CD14-positive monocyte (primary cell): Measurements from ENCODE around the gene FCER1A. TPM values are rescaled to one million over a fixed set of nuclear protein-coding genes. Genes with fewer than 3 reads are reported as not detected.
A peak's percentile ranks its signal among the peaks of the same experiment; 100 is the strongest.
"Not testable (repeated sequence)": the region's sequence is repeated elsewhere in the genome, so short reads cannot be mapped to it uniquely, and the experiment has no call there.

Experiments
- DNase-seq, 3 donors: peaks; one replicate each; pipeline ENCODE4 v3.0.0-alpha.2; 2011 to 2022
- H2AFZ ChIP-seq: 2 replicates; pipeline ENCODE4 v1.6.0; 2012; ENCODE audit warnings: mild to moderate bottlenecking, low read depth, low read length, inconsistent platforms; ENCODE audit not compliant: insufficient read depth, poor library complexity, severe bottlenecking
- H3K27ac ChIP-seq, 2 donors: 1 replicate in 1 of 2; 2 replicates in 1 of 2; pipeline ENCODE4 v1.5.1; 2012 to 2013; ENCODE audit warnings: low read length in 2 of 2, control low read depth in 1 of 2, inconsistent platforms in 1 of 2, low read depth in 1 of 2, mild to moderate bottlenecking in 1 of 2
- H3K27me3 ChIP-seq, 2 donors: one replicate each; pipeline versions ENCODE4 v1.6.0 to v1.6.1; 2011 to 2013; ENCODE audit warnings: low read length in 2 of 2; ENCODE audit not compliant: control insufficient read depth in 2 of 2, insufficient read depth in 2 of 2
- H3K36me3 ChIP-seq, 2 donors: replicated peaks in 1 of 2; 1 replicate in 1 of 2; 2 replicates in 1 of 2; pipeline versions ENCODE4 v1.5.1 to v1.6.1; 2012 to 2013; ENCODE audit warnings: low read length in 2 of 2, control low read depth in 1 of 2, inconsistent platforms in 1 of 2, mild to moderate bottlenecking in 1 of 2; ENCODE audit not compliant: insufficient read depth in 2 of 2, control insufficient read depth in 1 of 2
- H3K4me1 ChIP-seq, 2 donors: 1 replicate in 1 of 2; 2 replicates in 1 of 2; pipeline versions ENCODE4 v1.5.1 to v1.6.1; 2012 to 2013; ENCODE audit warnings: low read length in 2 of 2, control low read depth in 1 of 2, inconsistent platforms in 1 of 2, mild to moderate bottlenecking in 1 of 2, moderate library complexity in 1 of 2; ENCODE audit not compliant: insufficient read depth in 2 of 2, control insufficient read depth in 1 of 2
- H3K4me2 ChIP-seq: replicated peaks from 2 replicates; pipeline ENCODE3; 2012; ENCODE audit warnings: low read length, moderate library complexity, mild to moderate bottlenecking; ENCODE audit not compliant: poor library complexity, severe bottlenecking; ENCODE audit errors: extremely low read depth
- H3K4me3 ChIP-seq, 3 experiments: fragments of 200-600 bp in 1 of 3; sonication (generic) in 1 of 3; replicated peaks in 1 of 3; 1 replicate in 2 of 3; 2 replicates in 1 of 3; pipeline ENCODE4 v1.5.1; 2011 to 2013; ENCODE audit warnings: low read length in 3 of 3, mild to moderate bottlenecking in 3 of 3, control low read depth in 2 of 3, low read depth in 2 of 3, inconsistent platforms in 1 of 3, moderate library complexity in 1 of 3
- H3K79me2 ChIP-seq: 2 replicates; pipeline ENCODE4 v1.6.0; 2012; ENCODE audit warnings: mild to moderate bottlenecking, control low read depth, inconsistent platforms, low read length, moderate library complexity; ENCODE audit not compliant: insufficient read depth
- H3K9ac ChIP-seq: 2 replicates; pipeline ENCODE4 v1.6.0; 2017; ENCODE audit warnings: low read length, mild to moderate bottlenecking; ENCODE audit not compliant: insufficient read depth, poor library complexity, severe bottlenecking
- H3K9me3 ChIP-seq, 2 donors: replicated peaks in 1 of 2; 1 replicate in 1 of 2; 2 replicates in 1 of 2; pipeline versions ENCODE4 v1.5.1 to v1.6.1; 2012 to 2013; ENCODE audit warnings: low read length in 2 of 2, control low read depth in 1 of 2; ENCODE audit not compliant: control insufficient read depth in 1 of 2, insufficient read depth in 1 of 2
- H4K20me1 ChIP-seq: 2 replicates; pipeline ENCODE4 v1.6.0; 2012; ENCODE audit warnings: mild to moderate bottlenecking, low read length, control low read depth, moderate library complexity; ENCODE audit not compliant: insufficient read depth
- H3K27ac Mint-ChIP-seq, 7 donors: one replicate each; pipeline ENCODE4 v1.8.0; 2020; ENCODE audit warnings: mild to moderate bottlenecking in 7 of 7, mixed read lengths in 7 of 7, moderate library complexity in 6 of 7, inconsistent platforms in 2 of 7
- H3K27me3 Mint-ChIP-seq, 3 donors: one replicate each; pipeline ENCODE4 v1.8.0; 2021 to 2022; ENCODE audit warnings: low read depth in 3 of 3, mild to moderate bottlenecking in 3 of 3, mixed read lengths in 3 of 3, moderate library complexity in 3 of 3, inconsistent platforms in 1 of 3
- H3K36me3 Mint-ChIP-seq, 2 donors: one replicate each; pipeline ENCODE4 v1.8.0; 2020; ENCODE audit warnings: mixed read lengths in 2 of 2, inconsistent platforms in 1 of 2, mild to moderate bottlenecking in 1 of 2
- H3K4me1 Mint-ChIP-seq: one replicate; pipeline ENCODE4 v1.8.0; 2020; ENCODE audit warnings: mild to moderate bottlenecking, mixed read lengths
- H3K4me3 Mint-ChIP-seq, 2 donors: one replicate each; pipeline ENCODE4 v1.8.0; 2020; ENCODE audit warnings: mild to moderate bottlenecking in 2 of 2, mixed read lengths in 2 of 2, moderate library complexity in 1 of 2
- H3K9me3 Mint-ChIP-seq, 7 donors: one replicate each; pipeline ENCODE4 v1.8.0; 2020 to 2022; ENCODE audit warnings: mixed read lengths in 7 of 7, mild to moderate bottlenecking in 6 of 7, moderate library complexity in 6 of 7, inconsistent platforms in 2 of 7
- WGBS: methylation state at CpG from one replicate; pipeline ENCODE4 v1.1.5; 2013; ENCODE audit warnings: missing lambda C conversion rate; ENCODE audit not compliant: insufficient coverage; 5-methylcytosine and 5-hydroxymethylcytosine counted together
- intact Hi-C, 2 donors: fragments of 100-400 bp; cut with micrococcal nuclease; formaldehyde crosslinking; loops; one replicate each; pipeline versions ENCODE4 v1.15.0 to v1.15.1; 2023
- polyA plus RNA-seq, 3 donors: library from polyadenylated mRNA; depleted of rRNA in 1 of 3; unstranded in 2 of 3; stranded (reverse) in 1 of 3; fragments of 300-500 nt in 2 of 3; fragments of >200 nt in 1 of 3; fragmentation: Illumina TruSeq in 2 of 3; gene quantifications; 1 replicate in 2 of 3; 2 replicates in 1 of 3; pipeline ENCODE4 v1.2.3, GENCODE V29; 2012 to 2021
- TF ChIP-seq, protein P1 (sequence below): fragments of 200-600 bp; IDR thresholded peaks from one replicate; pipeline ENCODE4 v1.8.0; 2022; ENCODE audit warnings: antibody characterized with exemption, mild to moderate bottlenecking

The FCER1A gene
- polyA plus RNA-seq, 3 donors, result 8.4 to 29.6 (median 11.8) TPM

DNA sequence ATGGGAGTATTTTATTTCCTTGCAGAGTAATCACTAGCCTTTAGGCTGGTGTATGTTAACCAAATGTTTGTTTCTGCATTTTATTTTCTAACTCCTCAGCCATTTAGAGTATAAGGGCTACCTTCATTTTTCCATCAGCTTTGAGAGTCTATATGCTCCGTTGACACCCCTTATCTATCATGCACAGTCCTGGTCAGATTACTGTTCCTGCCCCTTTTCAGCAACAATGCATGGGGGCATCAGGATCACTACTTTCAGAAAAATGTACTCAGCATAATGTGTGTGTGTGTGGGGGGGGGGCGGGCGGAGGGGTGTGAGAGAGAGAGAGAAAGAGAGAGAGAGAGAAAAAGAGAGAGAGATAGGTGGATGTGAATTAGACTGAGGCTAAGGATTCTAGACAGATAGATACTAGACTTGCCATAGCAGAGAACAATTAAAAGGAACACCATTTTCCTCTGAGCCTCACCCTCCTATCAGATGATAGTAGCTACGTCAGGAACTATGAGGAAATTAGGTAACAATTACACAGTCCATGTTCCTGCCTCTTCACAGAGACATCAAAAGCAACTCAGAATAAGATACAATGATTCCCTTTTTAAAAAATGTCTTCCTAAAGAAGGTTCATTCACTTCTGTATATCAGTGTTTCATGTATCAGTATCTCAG lies 40.8 kb downstream of the FCER1A start:
- H3K27me3 ChIP-seq, result no peaks in the 10 kb centered on the region
- Mint-ChIP-seq H3K4me1 (peaks cover 15% of the 10 kb centered on the region), H3K4me3 (no peak overlapping the region), H3K36me3 (no peaks in the 10 kb centered on the region), H3K27me3 (no peaks in the 10 kb centered on the region), H3K27ac (no peak overlapping the region), H3K9me3 (peaks cover 0 to 5% (median 0%) of the 10 kb centered on the region in 7 donors)
- TF ChIP-seq, protein P1, sequence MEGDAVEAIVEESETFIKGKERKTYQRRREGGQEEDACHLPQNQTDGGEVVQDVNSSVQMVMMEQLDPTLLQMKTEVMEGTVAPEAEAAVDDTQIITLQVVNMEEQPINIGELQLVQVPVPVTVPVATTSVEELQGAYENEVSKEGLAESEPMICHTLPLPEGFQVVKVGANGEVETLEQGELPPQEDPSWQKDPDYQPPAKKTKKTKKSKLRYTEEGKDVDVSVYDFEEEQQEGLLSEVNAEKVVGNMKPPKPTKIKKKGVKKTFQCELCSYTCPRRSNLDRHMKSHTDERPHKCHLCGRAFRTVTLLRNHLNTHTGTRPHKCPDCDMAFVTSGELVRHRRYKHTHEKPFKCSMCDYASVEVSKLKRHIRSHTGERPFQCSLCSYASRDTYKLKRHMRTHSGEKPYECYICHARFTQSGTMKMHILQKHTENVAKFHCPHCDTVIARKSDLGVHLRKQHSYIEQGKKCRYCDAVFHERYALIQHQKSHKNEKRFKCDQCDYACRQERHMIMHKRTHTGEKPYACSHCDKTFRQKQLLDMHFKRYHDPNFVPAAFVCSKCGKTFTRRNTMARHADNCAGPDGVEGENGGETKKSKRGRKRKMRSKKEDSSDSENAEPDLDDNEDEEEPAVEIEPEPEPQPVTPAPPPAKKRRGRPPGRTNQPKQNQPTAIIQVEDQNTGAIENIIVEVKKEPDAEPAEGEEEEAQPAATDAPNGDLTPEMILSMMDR, result no peak
- no peaks in the 10 kb centered on the region for H4K20me1 ChIP-seq
- H3K36me3 ChIP-seq, result no peaks in the 10 kb centered on the region
- no peak overlapping the region for H3K9ac ChIP-seq
- H3K27ac ChIP-seq, result no peak overlapping the region
- DNase-seq, result peak; percentile 7 to 24 (median 9)
- H3K4me1 ChIP-seq, result peaks cover 3 to 10% of the 10 kb centered on the region in 2 donors
- H2AFZ ChIP-seq, result peak overlapping the region; percentile 5
- intact Hi-C loops, result no loop called here
- no peaks in the 10 kb centered on the region for H3K79me2 ChIP-seq
- no peak overlapping the region for H3K4me3 ChIP-seq
- H3K9me3 ChIP-seq, result no peaks in the 10 kb centered on the region
- no CpG with 5 or more reads among the region's 4 CpGs for WGBS
- H3K4me2 ChIP-seq, result no peak overlapping the region

DNA sequence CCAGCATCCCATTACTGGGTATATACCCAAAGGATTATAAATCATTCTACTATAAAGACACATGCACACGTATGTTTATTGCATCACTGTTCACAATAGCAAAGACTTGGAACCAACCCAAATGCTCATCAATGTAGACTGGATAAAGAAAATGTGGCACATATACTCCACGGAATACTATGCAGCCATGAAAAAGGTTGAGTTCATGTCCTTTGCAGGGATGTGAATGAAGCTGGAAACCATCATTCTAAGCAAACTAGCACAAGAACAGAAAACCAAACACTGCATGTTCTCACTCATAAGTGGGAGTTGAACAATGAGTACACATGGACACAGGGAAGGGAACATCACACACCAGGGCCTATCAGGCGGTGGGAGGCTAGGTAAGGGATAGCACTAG lies 47.2 kb downstream of the FCER1A start:
- peaks cover 0 to 16% (median 6%) of the 10 kb centered on the region in 7 donors for H3K9me3 Mint-ChIP-seq
- H3K9me3 ChIP-seq, result not testable (repeated sequence)

More for the DNA sequence above, 47.2 kb downstream of the FCER1A start:
- H3K4me1 Mint-ChIP-seq, H3K4me3 ChIP-seq, H3K4me2 ChIP-seq, H2AFZ ChIP-seq, H3K27ac Mint-ChIP-seq, H3K27me3 Mint-ChIP-seq, H3K79me2 ChIP-seq, intact Hi-C loops, H3K27me3 ChIP-seq, H3K27ac ChIP-seq, H3K4me3 Mint-ChIP-seq, H4K20me1 ChIP-seq, H3K4me1 ChIP-seq, H3K36me3 Mint-ChIP-seq, DNase-seq, H3K36me3 ChIP-seq, H3K9ac ChIP-seq: not testable (repeated sequence)
- WGBS, result 100% methylated on average over 1 of the region's 3 CpGs
